ENCODE measurements around the gene CNTN5. TPM values are rescaled to one million over a fixed set of nuclear protein-coding genes. Genes with fewer than 3 reads are reported as not detected.

The CNTN5 gene
- total RNA-seq, 1 experiment from 2014 or later, result not detected

DNA sequence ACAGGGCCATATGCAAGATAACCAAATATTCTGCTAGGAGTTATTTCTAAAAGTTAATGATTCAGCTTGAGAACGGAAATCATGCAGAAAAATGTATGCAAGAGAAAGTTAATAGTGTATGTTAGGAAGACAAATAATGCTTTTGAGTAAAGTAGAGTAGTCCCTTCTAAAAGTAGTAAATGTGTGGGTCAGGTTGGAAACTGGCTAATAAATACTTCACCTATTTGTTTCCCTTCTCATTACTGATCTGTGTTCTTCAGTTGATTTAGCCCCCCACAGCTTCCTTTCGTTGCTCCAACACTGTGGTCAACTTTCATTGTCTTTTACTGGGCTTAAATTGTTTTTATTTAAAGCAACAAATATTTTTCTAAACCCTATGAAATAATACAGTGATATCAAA lies 444.2 kb downstream of the CNTN5 start:
- H3K4me1 Mint-ChIP-seq, result no peaks in the 10 kb centered on the region; a peak in 1 of 4 replicates
- no peaks in the 10 kb centered on the region for H4K20me1 ChIP-seq (ENCODE audit: control insufficient read depth, insufficient read depth, insufficient read length)
- WGBS (ENCODE audit: extremely low coverage, insufficient read length, low lambda C conversion rate), result no CpG with 5 or more reads among the region's 2 CpGs
- H2AFZ ChIP-seq (ENCODE audit: low read length), result no peak overlapping the region
- no peak overlapping the region for H2BK120ac ChIP-seq (ENCODE audit: low read depth, low read length, poor library complexity, severe bottlenecking)
- H3K27ac Mint-ChIP-seq, result no peak overlapping the region
- no peak overlapping the region for H2AK5ac ChIP-seq (ENCODE audit: insufficient read length, low read length)
- H3K4me1 ChIP-seq (ENCODE audit: insufficient read depth, low read length), result no peaks in the 10 kb centered on the region
- no peaks in the 10 kb centered on the region for H3K23me2 ChIP-seq (ENCODE audit: insufficient read length, low read depth, low read length, poor library complexity, severe bottlenecking)
- no peaks in the 10 kb centered on the region for H3K27me3 Mint-ChIP-seq (ENCODE audit: low read depth)
- H3K9me3 ChIP-seq (ENCODE audit: control insufficient read depth, low read depth, low read length), result no peaks in the 10 kb centered on the region
- TF ChIP-seq, protein P1, sequence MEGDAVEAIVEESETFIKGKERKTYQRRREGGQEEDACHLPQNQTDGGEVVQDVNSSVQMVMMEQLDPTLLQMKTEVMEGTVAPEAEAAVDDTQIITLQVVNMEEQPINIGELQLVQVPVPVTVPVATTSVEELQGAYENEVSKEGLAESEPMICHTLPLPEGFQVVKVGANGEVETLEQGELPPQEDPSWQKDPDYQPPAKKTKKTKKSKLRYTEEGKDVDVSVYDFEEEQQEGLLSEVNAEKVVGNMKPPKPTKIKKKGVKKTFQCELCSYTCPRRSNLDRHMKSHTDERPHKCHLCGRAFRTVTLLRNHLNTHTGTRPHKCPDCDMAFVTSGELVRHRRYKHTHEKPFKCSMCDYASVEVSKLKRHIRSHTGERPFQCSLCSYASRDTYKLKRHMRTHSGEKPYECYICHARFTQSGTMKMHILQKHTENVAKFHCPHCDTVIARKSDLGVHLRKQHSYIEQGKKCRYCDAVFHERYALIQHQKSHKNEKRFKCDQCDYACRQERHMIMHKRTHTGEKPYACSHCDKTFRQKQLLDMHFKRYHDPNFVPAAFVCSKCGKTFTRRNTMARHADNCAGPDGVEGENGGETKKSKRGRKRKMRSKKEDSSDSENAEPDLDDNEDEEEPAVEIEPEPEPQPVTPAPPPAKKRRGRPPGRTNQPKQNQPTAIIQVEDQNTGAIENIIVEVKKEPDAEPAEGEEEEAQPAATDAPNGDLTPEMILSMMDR (conservative IDR thresholded peaks at IDR 0.05), result no peak
- H3K23ac ChIP-seq (ENCODE audit: insufficient read length, low read depth, low read length), result no peak overlapping the region
- H3K18ac ChIP-seq (ENCODE audit: insufficient read length, low read depth, low read length), result no peak overlapping the region
- no peak overlapping the region for H3K56ac ChIP-seq (ENCODE audit: insufficient read length, low read depth, low read length)
- H4K91ac ChIP-seq (ENCODE audit: insufficient read length, low read depth, low read length), result no peak overlapping the region
- H3K4ac ChIP-seq (ENCODE audit: low read depth, low read length), result no peak overlapping the region
- no peak overlapping the region for H2BK20ac ChIP-seq (ENCODE audit: low read depth, low read length, poor library complexity, severe bottlenecking)
- DNase-seq, result no peak
- H2BK12ac ChIP-seq (ENCODE audit: insufficient read length, low read depth, low read length), result no peak overlapping the region
- peaks cover 0 to 6% of the 10 kb centered on the region in 2 experiments; a peak in 2 of 5 replicates for H3K9me3 Mint-ChIP-seq
- no peaks in the 10 kb centered on the region for H3K27me3 ChIP-seq (ENCODE audit: insufficient read depth, low read length)
- no peak overlapping the region for H4K5ac ChIP-seq (ENCODE audit: insufficient read length, low read depth, low read length)
- no peak overlapping the region for H3K14ac ChIP-seq (ENCODE audit: insufficient read depth, low read length)
- H3K36me3 Mint-ChIP-seq (ENCODE audit: insufficient read depth in 1 of 3, low read depth in 3 of 3), result peaks cover 0 to 2% (median 0%) of the 10 kb centered on the region in 3 experiments; a peak in 1 of 7 replicates
- no peaks in the 10 kb centered on the region for H3K79me1 ChIP-seq (ENCODE audit: insufficient read depth, low read depth, low read length, poor library complexity, severe bottlenecking)
- H2BK5ac ChIP-seq (ENCODE audit: insufficient read length, low read length), result no peak overlapping the region
- H4K8ac ChIP-seq (replicated peaks; ENCODE audit: insufficient read length, low read depth, low read length), result no peak overlapping the region
- H3K9ac ChIP-seq (ENCODE audit: extremely low read depth, insufficient read length, low read length), result no peak overlapping the region
- H3K4me3 Mint-ChIP-seq, result no peak overlapping the region
- no peak overlapping the region for H3T11ph ChIP-seq (ENCODE audit: low read length)
- no peak overlapping the region for H3K4me2 ChIP-seq (ENCODE audit: insufficient read depth, insufficient read length, low read length)
- no peak overlapping the region for H2BK15ac ChIP-seq (ENCODE audit: low read depth, low read length)
- H3K27ac ChIP-seq (ENCODE audit: insufficient read length, low read depth, low read length), result no peak overlapping the region
- no peaks in the 10 kb centered on the region for H3K79me2 ChIP-seq (ENCODE audit: insufficient read depth, low read length)
